ENCODE measurements around the gene NT5C1A. TPM values are rescaled to one million over a fixed set of nuclear protein-coding genes. Genes with fewer than 3 reads are reported as not detected.

The NT5C1A gene
- total RNA-seq, 1 experiment from 2014 or later: not detected

Other genes starting within 250 kb of the NT5C1A start
- not detected in 2 replicates for gene BMP8A, start 180.5 kb downstream of the NT5C1A start, total RNA-seq (2014; rRNA removed; shearing (Covaris generic))
- gene PABPC4, start 95.3 kb downstream of the NT5C1A start, total RNA-seq (2014; rRNA removed; shearing (Covaris generic)): 97.2 and 113 TPM in 2 replicates
- not detected in 2 replicates for gene HEYL, start 32.5 kb downstream of the NT5C1A start, total RNA-seq (2014; rRNA removed; shearing (Covaris generic))
- 0.03 and 0.29 TPM in 2 replicates for gene HPCAL4, start 19.3 kb upstream of the NT5C1A start, total RNA-seq (2014; rRNA removed; shearing (Covaris generic))
- 42.3 and 49.2 TPM in 2 replicates for gene PPIE, start 66.8 kb upstream of the NT5C1A start, total RNA-seq (2014; rRNA removed; shearing (Covaris generic))
- gene OXCT2, start 99.2 kb upstream of the NT5C1A start, total RNA-seq (2014; rRNA removed; shearing (Covaris generic)): 2.9 and 3.8 TPM in 2 replicates
- 0.51 and 0.86 TPM in 2 replicates for gene BMP8B, start 116.8 kb upstream of the NT5C1A start, total RNA-seq (2014; rRNA removed; shearing (Covaris generic))
- 45.1 and 50.8 TPM in 2 replicates for gene TRIT1, start 211.4 kb upstream of the NT5C1A start, total RNA-seq (2014; rRNA removed; shearing (Covaris generic))
- gene MYCL, start 229.8 kb upstream of the NT5C1A start, total RNA-seq (2014; rRNA removed; shearing (Covaris generic)): 1.5 TPM in 2 replicates